ENCODE measurements around the gene CYBA. TPM values are rescaled to one million over a fixed set of nuclear protein-coding genes. Genes with fewer than 3 reads are reported as not detected.
A peak's percentile ranks its signal among the peaks of the same experiment; 100 is the strongest.

Gene CYBA
- total and polyA plus RNA-seq, 2 of the 13 experiments (the other 11 are each of a cell fraction or from before 2014, with no cell fraction given) = 196 to 250 TPM

DNA sequence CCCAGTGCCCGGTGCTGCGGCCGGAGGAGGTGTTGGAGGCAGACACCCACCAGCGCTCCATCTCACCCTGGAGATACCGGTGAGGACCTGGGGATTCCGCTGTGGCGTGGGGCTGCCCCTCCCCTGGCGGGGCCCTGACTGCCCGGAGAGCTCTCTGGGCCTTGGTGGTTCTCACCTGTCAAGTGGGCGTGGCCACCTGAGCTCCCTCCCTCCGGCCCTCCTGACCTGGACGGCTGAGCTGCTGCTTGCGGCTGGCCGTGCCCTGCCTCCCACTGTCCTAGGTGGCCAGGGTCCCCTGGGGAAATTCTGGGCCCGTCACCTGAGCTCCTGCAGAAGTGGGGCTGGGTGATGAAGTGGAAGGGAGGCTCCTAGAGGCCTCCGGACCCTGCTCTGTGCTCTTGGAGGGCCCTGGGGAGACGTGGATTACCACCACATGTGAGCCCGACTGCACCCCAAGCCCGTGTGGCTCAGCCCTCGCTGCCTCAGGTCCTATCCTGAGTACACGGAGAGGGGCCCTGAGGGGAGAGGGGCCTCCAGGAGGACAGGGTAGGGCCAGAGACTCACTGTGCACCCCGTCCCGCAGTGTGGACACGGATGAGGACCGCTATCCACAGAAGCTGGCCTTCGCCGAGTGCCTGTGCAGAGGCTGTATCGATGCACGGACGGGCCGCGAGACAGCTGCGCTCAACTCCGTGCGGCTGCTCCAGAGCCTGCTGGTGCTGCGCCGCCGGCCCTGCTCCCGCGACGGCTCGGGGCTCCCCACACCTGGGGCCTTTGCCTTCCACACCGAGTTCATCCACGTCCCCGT is 11.4 kb downstream of the CYBA start (continued):
- TF ChIP-seq, protein P1, sequence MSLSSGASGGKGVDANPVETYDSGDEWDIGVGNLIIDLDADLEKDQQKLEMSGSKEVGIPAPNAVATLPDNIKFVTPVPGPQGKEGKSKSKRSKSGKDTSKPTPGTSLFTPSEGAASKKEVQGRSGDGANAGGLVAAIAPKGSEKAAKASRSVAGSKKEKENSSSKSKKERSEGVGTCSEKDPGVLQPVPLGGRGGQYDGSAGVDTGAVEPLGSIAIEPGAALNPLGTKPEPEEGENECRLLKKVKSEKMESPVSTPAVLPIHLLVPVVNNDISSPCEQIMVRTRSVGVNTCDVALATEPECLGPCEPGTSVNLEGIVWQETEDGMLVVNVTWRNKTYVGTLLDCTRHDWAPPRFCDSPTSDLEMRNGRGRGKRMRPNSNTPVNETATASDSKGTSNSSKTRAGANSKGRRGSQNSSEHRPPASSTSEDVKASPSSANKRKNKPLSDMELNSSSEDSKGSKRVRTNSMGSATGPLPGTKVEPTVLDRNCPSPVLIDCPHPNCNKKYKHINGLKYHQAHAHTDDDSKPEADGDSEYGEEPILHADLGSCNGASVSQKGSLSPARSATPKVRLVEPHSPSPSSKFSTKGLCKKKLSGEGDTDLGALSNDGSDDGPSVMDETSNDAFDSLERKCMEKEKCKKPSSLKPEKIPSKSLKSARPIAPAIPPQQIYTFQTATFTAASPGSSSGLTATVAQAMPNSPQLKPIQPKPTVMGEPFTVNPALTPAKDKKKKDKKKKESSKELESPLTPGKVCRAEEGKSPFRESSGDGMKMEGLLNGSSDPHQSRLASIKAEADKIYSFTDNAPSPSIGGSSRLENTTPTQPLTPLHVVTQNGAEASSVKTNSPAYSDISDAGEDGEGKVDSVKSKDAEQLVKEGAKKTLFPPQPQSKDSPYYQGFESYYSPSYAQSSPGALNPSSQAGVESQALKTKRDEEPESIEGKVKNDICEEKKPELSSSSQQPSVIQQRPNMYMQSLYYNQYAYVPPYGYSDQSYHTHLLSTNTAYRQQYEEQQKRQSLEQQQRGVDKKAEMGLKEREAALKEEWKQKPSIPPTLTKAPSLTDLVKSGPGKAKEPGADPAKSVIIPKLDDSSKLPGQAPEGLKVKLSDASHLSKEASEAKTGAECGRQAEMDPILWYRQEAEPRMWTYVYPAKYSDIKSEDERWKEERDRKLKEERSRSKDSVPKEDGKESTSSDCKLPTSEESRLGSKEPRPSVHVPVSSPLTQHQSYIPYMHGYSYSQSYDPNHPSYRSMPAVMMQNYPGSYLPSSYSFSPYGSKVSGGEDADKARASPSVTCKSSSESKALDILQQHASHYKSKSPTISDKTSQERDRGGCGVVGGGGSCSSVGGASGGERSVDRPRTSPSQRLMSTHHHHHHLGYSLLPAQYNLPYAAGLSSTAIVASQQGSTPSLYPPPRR (CRISPR knock-in tag; IDR thresholded peaks at IDR 0.05; ENCODE audit: borderline replicate concordance) = 0 out of 2 replicates have a peak, but pooled peaks have one; percentile 29
- peak; percentile 71; the same call in 1 of the 2 replicates for TF ChIP-seq PAX8 (CRISPR knock-in tag; IDR thresholded peaks at IDR 0.05; ENCODE audit: borderline replicate concordance)
- TF ChIP-seq ZNF563 (CRISPR knock-in tag; IDR thresholded peaks at IDR 0.05) = peak; percentile 49; the same call in 1 of the 2 replicates
- TF ChIP-seq, protein P2, sequence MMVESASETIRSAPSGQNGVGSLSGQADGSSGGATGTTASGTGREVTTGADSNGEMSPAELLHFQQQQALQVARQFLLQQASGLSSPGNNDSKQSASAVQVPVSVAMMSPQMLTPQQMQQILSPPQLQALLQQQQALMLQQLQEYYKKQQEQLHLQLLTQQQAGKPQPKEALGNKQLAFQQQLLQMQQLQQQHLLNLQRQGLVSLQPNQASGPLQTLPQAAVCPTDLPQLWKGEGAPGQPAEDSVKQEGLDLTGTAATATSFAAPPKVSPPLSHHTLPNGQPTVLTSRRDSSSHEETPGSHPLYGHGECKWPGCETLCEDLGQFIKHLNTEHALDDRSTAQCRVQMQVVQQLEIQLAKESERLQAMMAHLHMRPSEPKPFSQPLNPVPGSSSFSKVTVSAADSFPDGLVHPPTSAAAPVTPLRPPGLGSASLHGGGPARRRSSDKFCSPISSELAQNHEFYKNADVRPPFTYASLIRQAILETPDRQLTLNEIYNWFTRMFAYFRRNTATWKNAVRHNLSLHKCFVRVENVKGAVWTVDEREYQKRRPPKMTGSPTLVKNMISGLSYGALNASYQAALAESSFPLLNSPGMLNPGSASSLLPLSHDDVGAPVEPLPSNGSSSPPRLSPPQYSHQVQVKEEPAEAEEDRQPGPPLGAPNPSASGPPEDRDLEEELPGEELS (CRISPR knock-in tag; IDR thresholded peaks at IDR 0.05) = no peak
- no peak for TF ChIP-seq MIER2 (CRISPR knock-in tag; IDR thresholded peaks at IDR 0.05)
- 0 out of 2 replicates have a peak, but pooled peaks have one; percentile 21 for TF ChIP-seq MATR3 (CRISPR knock-in tag; IDR thresholded peaks at IDR 0.05)
- TF ChIP-seq ZBTB7B (CRISPR knock-in tag; IDR thresholded peaks at IDR 0.05) = peak; percentile 41
- TF ChIP-seq ZBTB46 (CRISPR knock-in tag; IDR thresholded peaks at IDR 0.05; ENCODE audit: borderline replicate concordance) = 0 out of 2 replicates have a peak, but pooled peaks have one; percentile 34
- TF ChIP-seq ZFYVE20 (CRISPR knock-in tag; IDR thresholded peaks at IDR 0.05; ENCODE audit: borderline replicate concordance, low read depth) = 0 out of 2 replicates have a peak, but pooled peaks have one; percentile 55
- 0 out of 2 replicates have a peak, but pooled peaks have one; percentile 69 for TF ChIP-seq ZNF556 (CRISPR knock-in tag; IDR thresholded peaks at IDR 0.05; ENCODE audit: borderline replicate concordance)
- TF ChIP-seq MEIS1 (CRISPR knock-in tag; IDR thresholded peaks at IDR 0.05; ENCODE audit: borderline replicate concordance) = peak; percentile 59; the same call in 1 of the 2 replicates
- 0 out of 2 replicates have a peak, but pooled peaks have one; percentile 35 for TF ChIP-seq ZNF335 (CRISPR knock-in tag; IDR thresholded peaks at IDR 0.05)
- TF ChIP-seq RAD51 (IDR thresholded peaks at IDR 0.05; ENCODE audit: borderline replicate concordance) = no peak
- TF ChIP-seq LCORL (IDR thresholded peaks at IDR 0.05) = no peak
- peak; percentile 32; the same call in 1 of the 2 replicates for TF ChIP-seq LCORL (CRISPR knock-in tag; IDR thresholded peaks at IDR 0.05)
- TF ChIP-seq EZH2 (conservative IDR thresholded peaks at IDR 0.05; ENCODE audit: low read depth, low read length) = peak; percentile 92
